Activated CD4-positive, alpha-beta T cell treated with anti-CD3 and anti-CD28 coated beads, Interleukin-10, Interleukin-2, amounts not matched to agents 100 ng/mL and 50 ng/mL, durations not matched to agents 16 hours and 8 hours (primary cell): ENCODE data around the gene MEGF6.

Experiments
- DNase-seq: peaks from one replicate; pipeline ENCODE4 v3.0.0-alpha.2; 2020

MEGF6 gene

GRCh38 chr1:3500265-3500835 is 111.0 kb downstream of the MEGF6 start:
- DNase-seq = no peak

GRCh38 chr1:3499611-3500010 is 111.7 kb downstream of the MEGF6 start:
- DNase-seq = no peak

- no peak for DNase-seq
These were observed 112.3 kb downstream of the MEGF6 start for GRCh38 chr1:3498986-3499385.

DNA sequence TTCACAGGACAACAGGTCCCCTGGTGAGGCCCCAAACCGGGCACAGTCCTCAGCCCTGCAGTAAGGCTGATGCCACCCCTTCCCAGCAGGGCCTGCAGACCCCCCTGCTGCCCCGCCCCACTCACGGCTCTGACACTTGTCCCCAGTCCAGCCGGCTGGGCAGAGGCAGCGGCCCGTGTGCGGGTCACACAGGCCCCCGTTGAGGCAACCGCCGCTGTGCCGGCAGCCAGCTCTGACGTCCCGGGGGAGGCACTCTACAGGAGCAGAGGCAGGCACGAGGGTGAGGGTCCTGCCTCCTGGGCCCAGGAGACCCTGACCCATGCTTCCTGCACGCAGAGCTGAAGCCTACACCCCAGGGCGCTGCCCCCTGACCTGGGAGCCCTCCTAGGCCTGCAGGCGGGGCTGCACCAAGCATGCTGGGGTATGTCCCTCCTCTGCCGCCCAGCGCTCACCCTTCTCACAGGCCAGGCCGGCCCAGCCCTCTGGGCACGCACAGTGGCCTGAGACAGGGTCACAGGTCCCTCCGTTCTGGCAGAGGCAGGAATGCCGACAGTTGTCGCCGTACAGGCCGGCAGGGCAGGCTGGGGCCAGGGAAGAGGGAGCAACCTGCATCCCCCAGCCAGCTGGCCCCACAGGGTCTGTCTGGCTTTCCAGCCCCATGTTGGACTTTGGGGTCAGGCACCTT is 112.9 kb downstream of the MEGF6 start:
- no peak for DNase-seq

DNA sequence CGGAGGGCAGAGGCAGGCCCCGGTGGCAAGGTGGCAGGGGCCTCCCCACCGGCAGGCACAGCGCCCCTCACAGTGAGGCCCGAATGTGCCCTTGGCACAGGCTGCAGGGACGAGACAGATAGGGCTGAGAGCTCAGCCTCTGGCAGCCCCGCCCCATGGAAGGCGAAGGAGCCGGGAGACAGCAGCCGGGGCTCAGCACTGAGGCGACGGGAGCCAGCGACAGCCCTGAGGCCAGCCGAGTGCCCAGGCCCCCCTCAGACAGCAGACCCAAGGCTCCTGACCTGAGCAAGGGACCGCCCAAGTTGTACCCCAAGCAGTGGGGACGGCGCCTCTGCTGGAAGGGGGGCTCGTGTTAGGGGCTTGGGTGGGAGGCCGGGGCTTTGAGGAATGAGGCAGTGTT is 113.8 kb downstream of the MEGF6 start:
- DNase-seq = no peak

DNA sequence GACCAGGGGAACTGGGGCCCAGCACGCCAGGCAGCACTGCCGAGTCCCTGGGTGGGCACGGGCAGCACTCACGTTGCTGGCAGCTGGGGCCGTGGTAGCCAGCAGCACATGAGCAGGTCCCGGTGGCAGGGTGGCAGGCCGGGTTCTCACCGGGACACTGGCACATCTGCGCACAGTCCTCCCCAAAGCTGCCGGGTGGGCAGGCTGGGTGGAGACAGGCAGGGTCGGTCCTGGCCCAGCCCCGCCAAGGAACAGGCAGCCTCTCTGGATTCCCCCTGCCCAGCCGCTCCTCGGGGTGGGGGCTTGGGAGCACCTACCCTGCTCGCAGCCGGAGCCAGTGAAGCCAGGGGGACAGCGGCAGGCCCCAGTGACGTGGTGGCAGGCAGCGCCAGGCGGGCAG is 114.4 kb downstream of the MEGF6 start:
- DNase-seq = no peak

GRCh38 chr1:3495776-3496745 is 115.2 kb downstream of the MEGF6 start:
- DNase-seq = no peak

DNA sequence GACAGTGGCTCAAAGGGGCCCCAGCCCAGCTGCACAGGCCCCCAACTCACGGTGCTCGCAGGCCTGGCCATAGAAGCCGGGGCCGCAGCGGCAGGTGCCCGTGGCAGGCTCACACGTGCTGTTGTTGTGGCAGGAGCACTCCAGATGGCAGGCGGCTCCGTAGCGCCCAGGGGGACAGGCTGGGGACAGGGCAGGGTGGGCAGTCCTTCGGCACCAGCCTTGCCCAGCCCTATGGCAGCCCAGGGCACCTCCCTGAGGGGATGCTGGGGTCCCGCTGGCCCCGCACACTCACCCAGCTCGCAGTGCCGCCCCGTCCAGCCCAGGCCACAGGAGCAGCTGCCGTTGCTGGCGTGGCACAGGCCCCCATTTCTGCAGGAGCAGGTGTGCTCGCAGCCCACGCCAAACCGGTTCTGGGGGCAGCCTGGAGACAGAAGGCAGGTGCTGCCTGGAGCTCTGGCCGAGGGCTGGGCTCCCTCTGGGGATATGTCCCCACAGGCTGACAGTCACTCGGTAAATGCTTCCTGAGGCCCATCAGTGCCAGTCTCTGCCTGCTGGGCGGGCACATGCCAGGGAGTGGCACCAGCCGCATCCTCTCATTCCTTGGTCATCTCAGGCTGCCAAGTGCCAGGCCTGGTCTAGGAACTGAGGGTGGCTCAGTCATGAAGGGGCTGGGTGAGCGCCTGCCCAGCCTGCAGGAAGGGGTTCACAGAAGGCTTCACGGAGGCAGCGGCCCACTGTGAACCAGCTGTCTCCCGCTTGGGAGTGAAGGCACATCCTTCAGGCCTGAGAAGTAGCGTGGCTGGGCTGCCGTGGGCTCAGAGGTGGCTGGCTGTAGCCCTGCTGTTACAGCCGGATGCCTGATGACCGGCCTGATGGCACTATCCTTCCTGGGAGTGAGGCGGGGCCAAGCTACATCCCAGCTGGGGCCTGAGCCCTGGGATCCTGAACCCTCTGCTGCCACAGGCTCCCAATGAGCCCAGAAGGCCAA is 116.7 kb downstream of the MEGF6 start:
- DNase-seq = no peak

DNA sequence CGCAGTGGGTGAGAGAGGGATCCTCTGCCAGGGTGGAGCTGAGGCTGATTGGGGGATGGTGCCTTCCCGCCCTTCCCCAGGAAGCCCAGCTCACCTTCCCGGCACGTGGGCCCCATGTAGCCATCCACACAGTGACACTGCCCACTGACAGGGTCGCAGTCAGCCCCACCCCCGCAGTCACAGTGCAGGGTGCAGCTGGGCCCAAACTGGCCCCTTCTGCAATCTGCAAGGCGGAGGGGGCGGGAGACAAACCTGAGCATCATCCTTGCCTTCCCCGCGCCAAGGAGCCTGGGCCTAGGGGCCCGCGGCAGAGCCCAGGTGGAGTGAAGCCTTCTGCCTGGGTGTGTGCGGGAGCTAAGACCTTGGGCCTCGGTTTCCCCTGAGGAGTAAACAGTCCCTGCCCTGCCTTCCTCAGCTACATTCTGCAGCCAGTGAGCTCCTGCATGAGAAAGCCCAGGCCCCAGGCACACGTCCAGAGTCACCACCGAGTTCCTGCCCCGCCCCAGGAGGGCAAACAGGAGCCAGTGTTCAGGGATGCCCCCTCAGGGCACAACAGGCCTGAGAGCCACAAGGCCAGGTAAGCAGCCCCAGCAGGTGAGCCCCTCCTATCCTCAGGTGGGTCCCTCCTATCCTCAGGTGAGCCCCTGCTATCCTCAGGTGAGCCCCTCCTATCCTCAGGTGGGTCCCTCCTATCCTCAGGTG is 118.6 kb downstream of the MEGF6 start:
- no peak for DNase-seq

GRCh38 chr1:3491291-3492246 is 119.7 kb downstream of the MEGF6 start:
- peak; percentile 79 for DNase-seq

DNA sequence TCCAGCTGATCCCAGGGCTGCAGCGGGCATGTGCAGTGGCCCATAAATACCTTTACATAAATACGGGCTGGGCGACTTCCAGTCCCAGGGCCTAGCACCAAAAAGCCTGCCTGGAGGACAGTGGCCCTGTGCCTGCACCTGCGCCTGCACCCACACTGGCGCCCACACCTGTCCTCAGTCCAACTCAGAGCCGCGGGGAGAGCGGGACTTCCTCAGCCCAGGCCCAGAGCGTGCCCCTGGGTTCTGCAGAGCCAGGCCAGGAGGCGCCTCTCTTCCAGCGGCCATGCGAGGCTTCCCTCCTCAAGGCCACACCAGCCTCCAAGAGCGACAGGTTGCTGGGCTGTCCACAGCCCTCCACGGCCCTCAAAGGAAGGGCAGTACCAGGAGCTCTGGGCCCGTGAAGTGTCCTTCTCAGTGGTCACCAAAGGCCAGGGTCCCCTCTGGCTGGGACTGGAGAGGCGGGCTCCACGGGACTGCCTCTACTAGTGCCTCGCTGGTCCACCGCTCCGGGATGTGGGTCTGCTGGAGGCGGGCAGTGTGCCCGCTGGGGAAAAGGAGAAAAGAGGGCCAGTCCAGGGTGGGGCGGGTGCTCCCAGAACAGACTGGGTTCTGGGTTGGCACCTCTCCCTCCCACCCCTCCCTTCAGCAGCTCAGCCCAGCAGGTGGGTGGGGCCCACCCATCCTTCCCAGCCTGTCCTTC is 121.1 kb downstream of the MEGF6 start:
- DNase-seq = no peak

GRCh38 chr1:3488432-3488831 is 122.9 kb downstream of the MEGF6 start:
- DNase-seq = no peak

GRCh38 chr1:3485016-3485415 is 126.3 kb downstream of the MEGF6 start:
- DNase-seq = no peak

DNA sequence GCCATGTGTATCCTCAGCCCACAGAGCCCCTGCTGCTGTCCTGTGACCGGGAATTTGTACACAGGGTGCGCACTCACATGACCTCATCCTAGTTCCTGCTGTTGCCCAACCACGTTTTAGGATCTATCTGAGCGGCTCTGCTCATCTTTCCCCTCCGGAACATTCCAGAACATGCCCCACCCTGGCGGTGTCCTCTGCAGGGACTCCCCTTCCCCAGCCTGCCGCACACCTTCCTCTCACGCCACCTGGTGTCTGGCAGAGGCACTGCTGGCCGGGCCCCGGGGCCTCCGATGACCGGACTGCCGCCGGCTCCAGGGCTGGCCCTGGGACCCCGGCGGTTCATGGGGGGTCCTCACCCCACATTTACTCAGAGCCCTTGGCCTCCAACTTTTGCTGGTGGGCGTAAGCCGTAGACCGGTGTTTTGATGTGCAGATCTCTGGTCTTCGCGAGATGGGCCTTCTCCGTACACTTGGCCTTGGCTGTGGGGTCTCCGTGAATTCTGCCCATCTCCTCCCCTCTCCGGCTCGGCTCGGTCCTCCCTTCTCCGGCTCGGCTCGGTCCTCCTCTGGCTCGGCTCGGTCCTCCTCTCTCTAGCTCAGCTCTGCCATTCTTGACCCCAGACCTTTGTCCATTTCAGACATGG is 127.4 kb downstream of the MEGF6 start:
- peak; percentile 39 for DNase-seq

GRCh38 chr1:3483380-3483779 is 127.9 kb downstream of the MEGF6 start:
- DNase-seq = no peak

DNA sequence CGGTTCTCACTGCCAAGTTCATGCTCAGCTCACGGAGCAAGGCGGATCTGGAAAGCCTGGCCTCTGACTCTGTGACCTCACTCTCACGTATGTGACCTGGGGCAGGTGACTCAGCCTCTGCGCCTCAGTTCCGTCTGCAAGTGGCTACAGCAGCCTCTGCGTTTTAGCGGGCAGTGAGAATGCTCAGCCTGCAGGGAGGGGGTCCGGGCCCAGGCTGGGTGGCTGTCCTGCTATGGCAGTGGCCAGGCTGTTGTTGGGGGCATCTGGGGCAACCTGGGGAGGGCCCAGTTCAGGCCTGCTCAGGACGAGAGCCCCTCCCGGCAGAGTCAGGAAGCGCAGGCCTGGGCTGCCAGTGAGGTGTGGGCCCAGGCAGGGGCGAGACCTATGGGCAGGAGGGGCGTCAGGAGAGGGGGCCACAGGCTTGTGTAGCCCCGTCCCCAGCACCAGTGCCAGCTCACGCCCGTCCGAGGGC is 128.9 kb downstream of the MEGF6 start:
- DNase-seq = peak; percentile 11

DNA sequence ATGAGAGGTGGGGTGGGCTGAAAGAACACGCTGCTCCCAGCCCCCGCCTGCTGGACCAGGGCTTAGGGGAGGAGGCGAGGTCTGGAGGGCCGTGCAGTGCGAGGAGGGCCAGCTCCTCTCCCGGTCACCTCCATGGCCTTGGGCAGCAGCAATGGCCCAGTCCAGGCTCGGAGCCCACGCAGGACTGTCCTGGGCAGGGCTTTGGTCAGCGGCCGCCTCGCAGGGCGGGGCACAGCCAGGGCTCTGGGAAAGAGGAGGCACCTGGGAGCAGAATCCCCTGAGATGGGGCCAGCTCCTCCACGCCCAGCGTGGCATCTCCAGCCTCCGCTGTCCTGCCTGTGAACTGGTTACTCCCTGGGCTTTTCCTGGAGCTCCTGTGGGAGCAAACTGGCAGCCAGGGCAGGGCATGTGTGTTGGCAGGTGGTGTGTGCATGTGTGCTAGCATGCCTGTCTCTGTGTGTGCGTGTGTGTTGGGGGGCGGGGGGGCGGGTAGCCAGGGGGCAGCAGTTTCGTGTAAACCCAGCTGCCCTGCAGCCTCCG is 129.4 kb downstream of the MEGF6 start:
- DNase-seq = no peak

DNA sequence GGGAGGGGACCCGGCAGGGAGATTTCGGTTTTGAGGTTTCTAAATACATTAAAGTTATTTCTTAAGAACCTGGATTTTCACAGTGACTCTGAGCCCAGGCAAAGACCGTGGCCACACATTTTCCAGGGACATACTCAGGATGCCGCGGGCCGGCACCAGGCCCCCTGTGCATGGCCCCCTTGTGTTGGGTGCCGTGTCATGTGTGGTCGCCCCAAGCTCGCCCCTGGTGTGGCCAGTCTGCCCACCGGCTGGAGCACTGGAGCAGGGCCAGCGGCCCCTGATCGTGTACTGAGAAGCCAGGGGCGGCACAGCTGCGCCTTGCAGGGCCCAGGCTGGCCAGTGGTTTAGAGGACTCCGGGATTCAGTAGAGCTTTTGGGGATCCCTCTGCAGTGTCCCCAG is 130.3 kb downstream of the MEGF6 start:
- no peak for DNase-seq

- no peak for DNase-seq
These were observed 131.0 kb downstream of the MEGF6 start for GRCh38 chr1:3480369-3480719.
